GM21515 (cell line): ENCODE measurements around the gene FOXO6.

Source experiments
- ATAC-seq: cut with Tn5 transposase; IDR thresholded peaks from one replicate; pipeline ENCODE4 v1.9.1; 2021; ENCODE audit not compliant: unreplicated experiment

FOXO6 gene

GRCh38 chr1:41350055-41350378 lies 11.2 kb upstream of the FOXO6 start:
- ATAC-seq, result no peak

- no peak for ATAC-seq
These were observed 9.7 kb upstream of the FOXO6 start for GRCh38 chr1:41351262-41352151.

- ATAC-seq, result peak; percentile 58
These were observed 7.5 kb upstream of the FOXO6 start for GRCh38 chr1:41353744-41354143.

GRCh38 chr1:41354956-41355355 lies 6.3 kb upstream of the FOXO6 start:
- ATAC-seq, result no peak

GRCh38 chr1:41355356-41355755 lies 5.9 kb upstream of the FOXO6 start:
- ATAC-seq, result no peak

GRCh38 chr1:41355761-41356160 lies 5.5 kb upstream of the FOXO6 start:
- ATAC-seq, result no peak

DNA sequence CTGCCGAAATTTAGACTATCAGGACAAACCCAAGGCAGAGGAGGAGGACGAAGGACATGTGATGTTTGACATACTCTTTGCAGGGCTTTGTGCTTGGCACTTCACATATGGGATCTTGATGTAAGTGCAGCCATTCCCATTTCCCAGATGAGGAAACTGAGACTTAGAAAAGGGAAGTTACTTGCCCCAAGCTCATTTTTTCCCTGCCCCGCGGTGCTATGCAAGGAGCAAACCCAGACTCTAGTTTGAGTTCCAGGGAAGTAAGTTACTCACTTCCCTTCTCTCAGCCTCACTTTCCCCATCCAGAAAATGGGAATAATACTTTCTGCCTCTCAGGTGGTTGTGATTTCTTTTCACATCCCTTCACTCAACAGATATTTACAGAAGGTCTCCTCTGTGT lies 4.5 kb upstream of the FOXO6 start:
- no peak for ATAC-seq

DNA sequence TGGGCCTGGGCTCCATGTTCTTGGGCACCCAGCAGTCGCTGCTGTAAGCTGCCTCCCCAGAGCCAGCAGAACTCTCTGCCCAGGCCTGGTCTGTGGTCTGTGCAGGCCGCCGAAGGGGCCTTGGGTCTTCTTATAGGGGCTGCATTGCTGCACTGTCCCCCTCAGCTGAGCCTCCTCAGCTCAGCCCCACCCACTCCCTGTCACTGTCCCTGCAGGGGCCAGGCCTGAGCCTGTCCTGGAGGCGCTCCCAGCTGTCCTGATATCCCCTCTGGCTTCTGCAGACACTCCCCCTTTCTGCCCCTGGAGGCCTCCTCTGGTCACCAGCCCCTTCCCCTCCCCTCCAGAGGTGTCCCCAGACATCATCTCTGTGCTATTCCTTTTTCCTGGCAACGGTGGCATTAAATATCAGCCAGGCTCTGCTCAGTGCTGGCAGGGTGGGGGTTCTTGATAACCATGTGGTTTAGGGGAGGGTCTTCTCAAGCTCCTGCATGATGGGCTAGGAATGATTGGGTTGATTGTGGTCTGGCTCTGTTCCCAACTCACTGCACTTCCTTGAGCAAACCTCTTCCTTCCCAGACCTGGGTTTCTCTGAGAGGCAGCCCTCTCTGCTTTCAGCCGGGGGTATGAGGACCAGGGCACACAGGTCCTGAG lies 3.7 kb upstream of the FOXO6 start:
- ATAC-seq, result no peak

DNA sequence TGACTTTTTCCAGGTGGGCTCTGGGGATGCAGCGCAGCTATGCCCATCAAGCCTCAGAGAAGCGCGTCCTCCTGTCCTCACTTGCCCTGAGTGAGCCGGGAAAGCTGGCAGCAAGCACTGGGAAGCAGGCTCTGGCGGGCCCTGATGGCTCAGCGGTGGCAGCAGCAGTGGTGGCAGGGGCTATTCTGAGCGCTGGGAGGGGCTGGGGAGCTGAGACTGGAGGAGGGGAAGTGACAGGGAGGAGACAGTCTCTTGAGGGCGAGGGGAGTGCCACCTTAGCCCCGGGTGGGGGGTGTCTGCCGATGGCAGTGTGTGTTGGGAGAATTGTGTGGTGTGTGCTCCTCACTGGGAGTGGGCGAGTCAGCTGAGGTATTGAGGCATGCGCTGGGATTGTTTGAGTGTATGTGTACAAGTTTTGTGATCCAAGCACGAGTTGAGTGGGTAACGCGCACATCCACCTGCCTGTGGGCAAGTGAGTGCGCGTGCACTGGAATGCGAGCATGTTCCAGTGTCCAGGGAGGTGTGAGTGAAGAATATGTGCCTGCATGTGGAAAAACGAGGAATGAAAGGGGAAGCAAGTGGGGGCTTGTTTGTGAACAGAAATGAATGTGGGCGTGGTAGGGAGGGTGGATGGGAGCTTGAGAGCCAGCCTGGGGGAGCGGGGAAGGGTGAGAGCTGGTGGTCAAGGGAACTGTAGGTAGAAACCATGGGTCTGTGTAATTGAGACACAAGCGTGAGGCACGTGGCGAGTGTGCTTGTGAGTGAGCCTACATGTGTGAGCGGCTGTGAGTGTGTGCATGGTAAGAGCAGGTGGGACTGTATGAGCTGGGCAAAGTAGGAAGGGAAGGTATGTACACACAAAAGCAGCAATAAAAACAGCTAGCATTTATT lies 2.9 kb upstream of the FOXO6 start:
- no peak for ATAC-seq

GRCh38 chr1:41359211-41360073 lies 1.8 kb upstream of the FOXO6 start:
- no peak for ATAC-seq

- ATAC-seq, result no peak
These were observed 1.0 kb upstream of the FOXO6 start for GRCh38 chr1:41360074-41360785.

GRCh38 chr1:41361495-41362356 lies 492 bp downstream of the FOXO6 start:
- peak; percentile 13 for ATAC-seq

GRCh38 chr1:41362357-41362721 lies 1.1 kb downstream of the FOXO6 start:
- ATAC-seq, result no peak

DNA sequence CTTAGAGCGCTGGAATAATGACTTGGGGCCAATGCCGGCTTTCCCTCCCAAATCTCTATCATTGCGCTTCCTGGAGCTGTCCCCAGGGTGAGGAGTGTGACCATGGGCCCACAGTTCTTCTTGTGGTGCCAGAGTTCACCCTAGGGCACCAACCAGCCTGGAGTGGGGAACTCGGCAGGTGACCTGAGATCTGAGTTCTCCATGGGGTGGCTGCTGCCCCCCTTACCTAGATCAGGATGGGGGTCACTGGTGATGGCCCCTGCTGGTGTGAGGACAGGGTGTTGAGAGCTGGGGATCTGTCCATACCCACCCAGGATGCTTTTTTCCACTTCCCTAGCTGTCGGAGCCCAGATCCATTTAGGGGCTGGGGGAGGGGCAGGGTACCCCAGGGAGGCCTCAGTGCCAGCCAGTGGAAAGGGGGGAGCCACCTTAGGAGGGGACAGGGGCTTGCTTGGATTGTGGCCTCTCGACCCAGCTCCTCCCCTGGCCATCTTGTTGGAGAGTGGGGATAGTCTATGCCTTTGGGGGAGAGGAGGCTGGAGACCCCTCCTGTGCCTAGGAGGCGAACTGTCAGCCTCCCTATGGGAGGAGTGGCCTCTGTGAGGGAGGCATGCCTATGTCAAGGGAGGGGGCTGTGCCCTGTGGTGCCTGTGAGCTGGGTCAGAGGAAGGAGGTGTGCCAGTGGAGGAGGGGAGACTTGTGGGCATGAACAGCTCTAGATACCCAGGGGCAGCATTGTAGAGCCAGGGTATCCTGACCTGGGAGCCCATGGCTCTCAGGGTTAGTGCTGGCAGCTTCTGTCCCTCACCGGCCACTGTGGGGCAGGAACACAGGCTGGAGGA lies 1.7 kb downstream of the FOXO6 start:
- no peak for ATAC-seq

DNA sequence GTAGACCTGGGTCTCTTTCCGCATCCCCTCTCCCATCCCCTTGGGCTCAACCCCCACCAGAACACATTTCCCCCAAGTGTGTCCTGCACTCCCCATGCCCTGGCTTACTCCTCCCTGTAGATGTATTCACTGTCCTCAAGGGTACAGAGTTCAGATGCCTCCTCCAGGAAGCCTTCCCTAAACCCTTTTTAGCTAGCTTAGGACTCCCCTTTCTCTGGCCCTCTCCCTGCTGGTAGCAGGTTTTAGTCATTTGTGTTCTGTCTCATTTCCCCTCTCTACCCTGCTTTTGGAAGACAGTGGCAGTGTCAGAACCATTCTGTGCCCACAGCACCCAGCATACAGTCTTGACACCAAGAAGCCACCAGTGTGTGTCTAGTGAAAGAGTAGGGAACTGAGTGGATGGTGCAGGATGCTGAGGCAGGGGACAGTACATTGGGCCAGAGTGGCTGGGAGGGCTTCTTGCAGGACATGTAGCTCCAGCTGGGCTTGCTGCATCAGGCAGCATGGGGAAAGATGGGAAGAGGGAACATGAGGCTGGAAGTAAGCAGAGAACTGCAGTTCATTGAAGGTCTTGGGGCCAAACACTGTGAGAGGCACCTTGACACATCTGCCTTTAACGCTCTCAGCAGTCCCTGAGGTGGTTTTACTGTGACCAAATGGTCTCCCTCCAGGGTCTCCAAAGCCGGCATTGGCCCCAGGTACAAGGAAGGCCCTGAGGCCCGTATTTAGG lies 2.5 kb downstream of the FOXO6 start:
- no peak for ATAC-seq

- ATAC-seq, result no peak
These were observed 3.4 kb downstream of the FOXO6 start for GRCh38 chr1:41364442-41365319.

DNA sequence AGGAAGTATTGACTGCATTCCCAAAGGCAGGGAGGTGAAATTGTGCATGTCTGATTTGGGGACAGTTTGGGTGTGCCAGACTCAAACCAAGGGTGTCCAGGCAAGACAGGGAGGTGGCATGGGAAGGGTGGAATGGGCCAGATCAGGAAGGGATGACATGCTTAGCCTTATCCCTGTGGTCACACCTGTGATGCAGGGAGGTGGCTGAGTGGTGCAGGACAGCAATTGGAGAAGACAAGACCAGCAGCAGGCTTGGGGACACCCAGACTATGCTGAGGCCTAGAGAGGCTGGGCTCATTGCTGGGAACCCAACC lies 4.0 kb downstream of the FOXO6 start:
- ATAC-seq, result no peak
